IMR-90 (cell line): ENCODE measurements around the gene AKR1C8. TPM values are rescaled to one million over a fixed set of nuclear protein-coding genes. Genes with fewer than 3 reads are reported as not detected.

Experiments used
- ATAC-seq: fragments of 200-7000 bp; cut with Tn5 transposase; 2 replicates; pipeline ENCODE4 v1.9.1; 2020; ENCODE audit warnings: low read depth, mild to moderate bottlenecking, moderate library complexity
- BruUV-seq: library from RNA; stranded (reverse); fragments of 400-500 nt; replicated peaks from 2 replicates; lab custom pipeline; 2021; lab: Mats Ljungman, UMichigan
- CTCF ChIA-PET: fragments of 300-600 bp; formaldehyde crosslinking; extraction: SDS; loops from one replicate; lab custom pipeline; 2021; ENCODE audit warnings: antibody characterized with exemption; lab: Yijun Ruan, JAX
- POLR2A ChIA-PET: fragments of 300-600 bp; sonication (Branson Sonifier 250); formaldehyde crosslinking; loops from one replicate; lab custom pipeline; 2022; ENCODE audit warnings: antibody characterized with exemption; ENCODE audit not compliant: unreplicated experiment; lab: Charles Lee
- DNase-seq: peaks from one replicate; pipeline ENCODE4 v3.0.0; 2013
- H2AFZ ChIP-seq: replicated peaks from 2 replicates; pipeline ENCODE3; 2013; ENCODE audit warnings: low read length, mild to moderate bottlenecking; ENCODE audit not compliant: poor library complexity
- H2AK5ac ChIP-seq: 2 replicates; pipeline ENCODE4 v1.6.1; 2013; ENCODE audit warnings: low read depth, low read length, inconsistent platforms
- H2AK9ac ChIP-seq: replicated peaks from 2 replicates; pipeline ENCODE3; 2013; ENCODE audit warnings: mild to moderate bottlenecking, low read depth, low read length, moderate library complexity; ENCODE audit not compliant: poor library complexity
- H2BK120ac ChIP-seq: 2 replicates; pipeline ENCODE4 v1.6.1; 2013; ENCODE audit warnings: low read depth, low read length, inconsistent platforms
- H2BK15ac ChIP-seq: 3 replicates; pipeline ENCODE4 v1.6.1; 2013; ENCODE audit warnings: low read depth, low read length, inconsistent platforms
- H2BK20ac ChIP-seq: 2 replicates; pipeline ENCODE4 v1.6.1; 2013; ENCODE audit warnings: low read depth, mild to moderate bottlenecking, inconsistent platforms, low read length, moderate library complexity
- H2BK5ac ChIP-seq: 2 replicates; pipeline ENCODE4 v1.6.1; 2013; ENCODE audit warnings: mild to moderate bottlenecking, low read depth, low read length, inconsistent platforms; ENCODE audit not compliant: poor library complexity, severe bottlenecking
- H3K14ac ChIP-seq: replicated peaks from 2 replicates; pipeline ENCODE4 v1.6.1; 2013; ENCODE audit warnings: low read depth, low read length, inconsistent platforms
- H3K18ac ChIP-seq: 2 replicates; pipeline ENCODE4 v1.6.1; 2013; ENCODE audit warnings: low read depth, low read length, control low read depth
- H3K23ac ChIP-seq: 2 replicates; pipeline ENCODE4 v1.6.1; 2013; ENCODE audit warnings: low read depth, low read length, inconsistent platforms
- H3K27ac ChIP-seq: 2 replicates; pipeline ENCODE4 v1.5.1; 2013; ENCODE audit warnings: mild to moderate bottlenecking, control low read depth, low read length; ENCODE audit not compliant: insufficient read depth
- H3K27me3 ChIP-seq: 2 replicates; pipeline ENCODE4 v1.6.1; 2013; ENCODE audit warnings: low read length; ENCODE audit not compliant: control insufficient read depth, insufficient read depth
- H3K36me3 ChIP-seq: 2 replicates; pipeline ENCODE4 v1.6.1; 2013; ENCODE audit warnings: low read length, mixed read lengths; ENCODE audit not compliant: control insufficient read depth, insufficient read depth
- H3K4ac ChIP-seq: 2 replicates; pipeline ENCODE4 v1.6.1; 2013; ENCODE audit warnings: low read depth, low read length, inconsistent platforms
- H3K4me1 ChIP-seq: 2 replicates; pipeline ENCODE4 v1.6.1; 2013; ENCODE audit warnings: low read length, mixed read lengths; ENCODE audit not compliant: control insufficient read depth, insufficient read depth
- H3K4me2 ChIP-seq: 2 replicates; pipeline ENCODE4 v1.6.1; 2013; ENCODE audit warnings: low read depth, mild to moderate bottlenecking, control low read depth, low read length, moderate library complexity
- H3K4me3 ChIP-seq: 2 replicates; pipeline ENCODE4 v1.5.1; 2013; ENCODE audit warnings: low read depth, mild to moderate bottlenecking, control low read depth, low read length, moderate library complexity; ENCODE audit not compliant: insufficient read depth
- H3K56ac ChIP-seq: 2 replicates; pipeline ENCODE4 v1.6.1; 2013; ENCODE audit warnings: low read length, inconsistent platforms; ENCODE audit not compliant: insufficient read depth; ENCODE audit errors: extremely low read depth
- H3K79me1 ChIP-seq, 2 experiments: 2 replicates each; pipeline ENCODE4 v1.6.1; 2013; ENCODE audit warnings: low read length in 2 of 2, inconsistent platforms in 1 of 2, low read depth in 1 of 2
- H3K9ac ChIP-seq: 2 replicates; pipeline ENCODE4 v1.6.1; 2013; ENCODE audit warnings: low read depth, low read length, control low read depth
- H3K9me1 ChIP-seq: 2 replicates; pipeline ENCODE4 v1.6.1; 2013; ENCODE audit warnings: low read length, inconsistent platforms; ENCODE audit not compliant: insufficient read depth
- H3K9me3 ChIP-seq: 2 replicates; pipeline ENCODE4 v1.6.1; 2013; ENCODE audit warnings: low read length; ENCODE audit not compliant: control insufficient read depth, insufficient read depth
- H4K20me1 ChIP-seq: 2 replicates; pipeline ENCODE4 v1.6.1; 2013; ENCODE audit warnings: low read length, inconsistent platforms; ENCODE audit not compliant: insufficient read depth
- H4K5ac ChIP-seq: 2 replicates; pipeline ENCODE4 v1.6.1; 2013; ENCODE audit warnings: mild to moderate bottlenecking, low read depth, low read length, control low read depth
- H4K8ac ChIP-seq, 2 experiments: 2 replicates each; pipeline ENCODE4 v1.6.1; 2013; ENCODE audit warnings: low read depth in 2 of 2, low read length in 2 of 2, control low read depth in 1 of 2, inconsistent platforms in 1 of 2
- H4K91ac ChIP-seq: 2 replicates; pipeline ENCODE4 v1.6.1; 2013; ENCODE audit warnings: low read depth, low read length, inconsistent platforms; ENCODE audit not compliant: insufficient read depth
- BHLHE40 ChIP-seq: fragments of 150-350 bp; IDR thresholded peaks from 2 replicates; pipeline ENCODE4 v1.6.1; 2016; ENCODE audit warnings: mild to moderate bottlenecking, low read depth, low read length
- CEBPB ChIP-seq: IDR thresholded peaks from 2 replicates; pipeline ENCODE4 v1.6.1; 2012; ENCODE audit warnings: low read depth, low read length, improper control_type of control experiment
- CHD1 ChIP-seq: IDR thresholded peaks from 2 replicates; pipeline ENCODE4 v1.6.1; 2012; ENCODE audit warnings: low read depth, low read length, improper control_type of control experiment
- FOS ChIP-seq: fragments of 150-350 bp; IDR thresholded peaks from 2 replicates; pipeline ENCODE4 v1.6.1; 2016; ENCODE audit warnings: low read depth, low read length
- MAFK ChIP-seq: IDR thresholded peaks from 2 replicates; pipeline ENCODE4 v1.6.1; 2012; ENCODE audit warnings: low read depth, low read length, improper control_type of control experiment
- MAZ ChIP-seq: IDR thresholded peaks from 2 replicates; pipeline ENCODE4 v1.6.1; 2012; ENCODE audit warnings: low read depth, mild to moderate bottlenecking, low read length, improper control_type of control experiment, moderate library complexity, borderline replicate concordance
- MXI1 ChIP-seq: IDR thresholded peaks from 2 replicates; pipeline ENCODE4 v1.6.1; 2012; ENCODE audit warnings: low read depth, mild to moderate bottlenecking, low read length, moderate library complexity, borderline replicate concordance
- NFE2L2 ChIP-seq: fragments of 150-350 bp; IDR thresholded peaks from 2 replicates; pipeline ENCODE4 v1.6.1; 2016; ENCODE audit warnings: low read depth, mild to moderate bottlenecking, low read length
- POLR2A ChIP-seq: IDR thresholded peaks from 2 replicates; pipeline ENCODE4 v1.6.1; 2012; ENCODE audit warnings: mild to moderate bottlenecking, low read depth, low read length
- RAD21 ChIP-seq: IDR thresholded peaks from 2 replicates; pipeline ENCODE4 v1.6.1; 2012; ENCODE audit warnings: low read length, improper control_type of control experiment
- RCOR1 ChIP-seq: IDR thresholded peaks from 2 replicates; pipeline ENCODE4 v1.6.1; 2012; ENCODE audit warnings: mild to moderate bottlenecking, low read length, improper control_type of control experiment; ENCODE audit not compliant: insufficient replicate concordance
- RFX5 ChIP-seq: IDR thresholded peaks from 2 replicates; pipeline ENCODE4 v1.8.0; 2012; ENCODE audit warnings: low read depth, mild to moderate bottlenecking, low read length, moderate library complexity
- SMC3 ChIP-seq: fragments of 150-350 bp; IDR thresholded peaks from 2 replicates; pipeline ENCODE4 v1.6.1; 2016; ENCODE audit warnings: low read depth, mild to moderate bottlenecking, antibody characterized with exemption, low read length, moderate library complexity
- WGBS, 2 experiments: methylation state at CpG; one replicate each; pipeline versions ENCODE4 v1.1.5 to v1.1.7; 2013; ENCODE audit warnings: missing lambda C conversion rate in 2 of 2; ENCODE audit not compliant: insufficient read length in 1 of 2; ENCODE audit errors: extremely low coverage in 2 of 2; 5-methylcytosine and 5-hydroxymethylcytosine counted together
- dilution Hi-C: fragments of 300-500 bp; cut with HindIII; formaldehyde crosslinking; loops from one replicate; pipeline ENCODE4 v1.14.3; 2018; ENCODE audit warnings: low sequenced_read_pairs; ENCODE audit not compliant: unreplicated experiment
- in situ Hi-C: fragments of 300-500 bp; cut with MboI; formaldehyde crosslinking; loops from 3 replicates; pipeline ENCODE4 v1.14.3; 2019; ENCODE audit warnings: low sequenced_read_pairs, inconsistent platforms, mixed read lengths
- intact Hi-C: fragments of 100-400 bp; cut with micrococcal nuclease; formaldehyde crosslinking; loops from 2 replicates; pipeline ENCODE4 v1.10.0; 2022
- polyA plus RNA-seq, 3 experiments: library from polyadenylated mRNA; depleted of rRNA; stranded (reverse); fragments of >200 nt; gene quantifications; 2 replicates each; pipeline ENCODE4 v1.2.3, GENCODE V29; 2012; ENCODE audit warnings: low replicate concordance in 1 of 3
- total RNA-seq: library from RNA; depleted of rRNA; stranded (reverse); fragments of >200 nt; gene quantifications from 2 replicates; pipeline ENCODE4 v1.2.3, GENCODE V29; 2012
- TF ChIP-seq, protein P1 (sequence below): conservative IDR thresholded peaks from 2 replicates; pipeline ENCODE4 v1.5.1; 2012; ENCODE audit warnings: mild to moderate bottlenecking, low read depth, low read length, improper control_type of control experiment
- TF ChIP-seq, protein P2 (sequence below): fragments of 150-350 bp; IDR thresholded peaks from 2 replicates; pipeline ENCODE4 v1.6.1; 2017; ENCODE audit warnings: mild to moderate bottlenecking, antibody characterized with exemption, low read length, low read depth
- TF ChIP-seq, protein P3 (sequence below): fragments of 150-350 bp; IDR thresholded peaks from 2 replicates; pipeline ENCODE4 v1.6.1; 2016; ENCODE audit warnings: low read depth, mild to moderate bottlenecking, low read length, moderate library complexity, borderline replicate concordance

The AKR1C8 gene
- total and polyA plus RNA-seq, 2 of the 4 experiments (the other 2 are of a cell fraction) = not detected

DNA sequence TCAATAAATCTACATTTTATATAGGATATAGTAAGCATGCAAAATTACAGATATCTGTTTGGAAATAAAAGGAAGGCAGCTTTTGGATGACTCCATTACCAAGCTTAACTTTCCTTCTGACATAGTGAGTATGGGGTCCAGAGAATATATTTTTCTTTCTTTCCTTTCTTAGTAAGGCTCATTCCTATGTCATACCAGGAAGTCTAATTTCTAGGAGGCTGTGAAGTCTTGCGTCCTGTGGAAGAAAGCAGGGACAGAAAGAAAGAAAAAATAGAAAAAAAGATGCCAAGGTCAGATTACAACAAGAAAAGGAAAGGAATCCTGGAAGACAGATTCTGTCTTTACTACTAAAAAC is 36.3 kb downstream of the AKR1C8 start:
- no peaks in the 10 kb centered on the region for H3K79me1 ChIP-seq
- no peak overlapping the region for H2AK5ac ChIP-seq
- ATAC-seq (no peak), DNase-seq (no peak)
- no peaks in the 10 kb centered on the region; the same call in 1 of the 2 replicates for H3K9me3 ChIP-seq
- no peak overlapping the region for H3K9ac ChIP-seq
- H2BK20ac ChIP-seq = no peak overlapping the region
- ChIA-PET POLR2A (no interaction called here), CTCF (no interaction called here)
- dilution Hi-C loops (no loop called here), in situ Hi-C loops (no loop called here), intact Hi-C loops (loop anchor here (10.0 kb wide), 1 partner anchor 46 kb away; the partner anchor contains the start of gene AKR1C4)
- H4K20me1 ChIP-seq = no peaks in the 10 kb centered on the region
- no peak overlapping the region for H2AFZ ChIP-seq
- no peak overlapping the region for H3K23ac ChIP-seq
- no peaks in the 10 kb centered on the region for H3K36me3 ChIP-seq
- no CpG with 5 or more reads among the region's 1 CpG for WGBS, 2 experiments
- no peak overlapping the region for H3K27ac ChIP-seq
- H3K9me1 ChIP-seq = no peaks in the 10 kb centered on the region
- no peak overlapping the region for H3K4ac ChIP-seq
- no peak overlapping the region for H2AK9ac ChIP-seq
- H3K18ac ChIP-seq = no peak overlapping the region
- no peak overlapping the region for H3K56ac ChIP-seq
- H3K27me3 ChIP-seq = no peaks in the 10 kb centered on the region
- TF ChIP-seq RCOR1 (no peak), FOS (no peak), CHD1 (no peak), RAD21 (no peak), NFE2L2 (no peak), CEBPB (no peak), POLR2A (no peak), SMC3 (no peak), RFX5 (no peak), MAZ (no peak), MAFK (no peak), BHLHE40 (no peak), MXI1 (no peak)
- TF ChIP-seq, protein P1, sequence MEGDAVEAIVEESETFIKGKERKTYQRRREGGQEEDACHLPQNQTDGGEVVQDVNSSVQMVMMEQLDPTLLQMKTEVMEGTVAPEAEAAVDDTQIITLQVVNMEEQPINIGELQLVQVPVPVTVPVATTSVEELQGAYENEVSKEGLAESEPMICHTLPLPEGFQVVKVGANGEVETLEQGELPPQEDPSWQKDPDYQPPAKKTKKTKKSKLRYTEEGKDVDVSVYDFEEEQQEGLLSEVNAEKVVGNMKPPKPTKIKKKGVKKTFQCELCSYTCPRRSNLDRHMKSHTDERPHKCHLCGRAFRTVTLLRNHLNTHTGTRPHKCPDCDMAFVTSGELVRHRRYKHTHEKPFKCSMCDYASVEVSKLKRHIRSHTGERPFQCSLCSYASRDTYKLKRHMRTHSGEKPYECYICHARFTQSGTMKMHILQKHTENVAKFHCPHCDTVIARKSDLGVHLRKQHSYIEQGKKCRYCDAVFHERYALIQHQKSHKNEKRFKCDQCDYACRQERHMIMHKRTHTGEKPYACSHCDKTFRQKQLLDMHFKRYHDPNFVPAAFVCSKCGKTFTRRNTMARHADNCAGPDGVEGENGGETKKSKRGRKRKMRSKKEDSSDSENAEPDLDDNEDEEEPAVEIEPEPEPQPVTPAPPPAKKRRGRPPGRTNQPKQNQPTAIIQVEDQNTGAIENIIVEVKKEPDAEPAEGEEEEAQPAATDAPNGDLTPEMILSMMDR = no peak
- TF ChIP-seq, protein P2, sequence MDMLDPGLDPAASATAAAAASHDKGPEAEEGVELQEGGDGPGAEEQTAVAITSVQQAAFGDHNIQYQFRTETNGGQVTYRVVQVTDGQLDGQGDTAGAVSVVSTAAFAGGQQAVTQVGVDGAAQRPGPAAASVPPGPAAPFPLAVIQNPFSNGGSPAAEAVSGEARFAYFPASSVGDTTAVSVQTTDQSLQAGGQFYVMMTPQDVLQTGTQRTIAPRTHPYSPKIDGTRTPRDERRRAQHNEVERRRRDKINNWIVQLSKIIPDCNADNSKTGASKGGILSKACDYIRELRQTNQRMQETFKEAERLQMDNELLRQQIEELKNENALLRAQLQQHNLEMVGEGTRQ = no peak
- TF ChIP-seq, protein P3, sequence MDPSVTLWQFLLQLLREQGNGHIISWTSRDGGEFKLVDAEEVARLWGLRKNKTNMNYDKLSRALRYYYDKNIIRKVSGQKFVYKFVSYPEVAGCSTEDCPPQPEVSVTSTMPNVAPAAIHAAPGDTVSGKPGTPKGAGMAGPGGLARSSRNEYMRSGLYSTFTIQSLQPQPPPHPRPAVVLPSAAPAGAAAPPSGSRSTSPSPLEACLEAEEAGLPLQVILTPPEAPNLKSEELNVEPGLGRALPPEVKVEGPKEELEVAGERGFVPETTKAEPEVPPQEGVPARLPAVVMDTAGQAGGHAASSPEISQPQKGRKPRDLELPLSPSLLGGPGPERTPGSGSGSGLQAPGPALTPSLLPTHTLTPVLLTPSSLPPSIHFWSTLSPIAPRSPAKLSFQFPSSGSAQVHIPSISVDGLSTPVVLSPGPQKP = no peak
- no peak overlapping the region for H3K4me2 ChIP-seq
- no peak overlapping the region for H4K91ac ChIP-seq
- no peak overlapping the region for H4K8ac ChIP-seq
- no peak overlapping the region for H2BK120ac ChIP-seq
- no peak overlapping the region for H3K14ac ChIP-seq
- H2BK5ac ChIP-seq = no peak overlapping the region
- H2BK15ac ChIP-seq = no peak overlapping the region
- no peak overlapping the region for H3K4me3 ChIP-seq
- no TSS peak for BruUV-seq
- H4K5ac ChIP-seq = no peak overlapping the region
- H3K4me1 ChIP-seq = no peaks in the 10 kb centered on the region
